HepG2 (cell line): Measurements from ENCODE around the gene GPATCH3. TPM values are rescaled to one million over a fixed set of nuclear protein-coding genes. Genes with fewer than 3 reads are reported as not detected.

Experiments used
- CERS6 ChIP-seq: sonication (generic); formaldehyde crosslinking; IDR thresholded peaks from 2 replicates; pipeline ENCODE4 v1.5.0; 2020; ENCODE audit warnings: missing genetic modification reagents
- EP300 ChIP-seq, 3 experiments: sonication (generic) in 1 of 3; formaldehyde crosslinking in 1 of 3; IDR thresholded peaks; 2 replicates each; pipeline versions ENCODE4 v1.5.1 to v1.6.1; 2011 to 2020; ENCODE audit warnings: low read depth in 2 of 3, low read length in 2 of 3, borderline replicate concordance in 1 of 3, improper control_type of control experiment in 1 of 3, mild to moderate bottlenecking in 1 of 3, missing genetic modification reagents in 1 of 3, moderate library complexity in 1 of 3
- EZH2 ChIP-seq: conservative IDR thresholded peaks from 2 replicates; pipeline ENCODE4 v1.6.1; 2012; ENCODE audit warnings: mild to moderate bottlenecking, low read depth, low read length, moderate library complexity
- GPN1 ChIP-seq: sonication (generic); formaldehyde crosslinking; IDR thresholded peaks from 2 replicates; pipeline ENCODE4 v1.5.1; 2020; ENCODE audit warnings: missing genetic modification reagents, borderline replicate concordance
- KAT8 ChIP-seq: IDR thresholded peaks from 2 replicates; pipeline ENCODE4 v1.6.1; 2016; ENCODE audit warnings: missing genetic modification reagents, missing compliant biosample characterization
- KLF12 ChIP-seq: sonication (generic); formaldehyde crosslinking; IDR thresholded peaks from 2 replicates; pipeline ENCODE4 v1.4.0; 2020; ENCODE audit warnings: missing genetic modification reagents, borderline replicate concordance
- MED1 ChIP-seq: sonication (generic); formaldehyde crosslinking; IDR thresholded peaks from 2 replicates; pipeline ENCODE4 v1.4.0; 2020; ENCODE audit warnings: missing genetic modification reagents
- MXD4 ChIP-seq: IDR thresholded peaks from 2 replicates; pipeline ENCODE4 v1.6.1; 2016; ENCODE audit warnings: mild to moderate bottlenecking, missing biosample characterization, missing genetic modification reagents
- MZF1 ChIP-seq: sonication (generic); formaldehyde crosslinking; IDR thresholded peaks from 2 replicates; pipeline ENCODE4 v1.8.1; 2023; ENCODE audit warnings: mild to moderate bottlenecking, missing genetic modification reagents, borderline replicate concordance
- RNF2 ChIP-seq: fragments of 450-650 bp; conservative IDR thresholded peaks from 2 replicates; pipeline ENCODE4 v1.6.1; 2016; ENCODE audit warnings: low read depth
- SAP130 ChIP-seq: IDR thresholded peaks from 2 replicates; pipeline ENCODE4 v1.6.1; 2016; ENCODE audit warnings: low read depth
- SOX5 ChIP-seq: IDR thresholded peaks from 2 replicates; pipeline ENCODE4 v1.6.1; 2016; ENCODE audit warnings: borderline replicate concordance
- XRCC5 ChIP-seq: fragments of 200-400 bp; formaldehyde crosslinking; optimal IDR thresholded peaks from 2 replicates; pipeline ENCODE3; 2017; ENCODE audit warnings: mild to moderate bottlenecking, low read length
- ZBTB21 ChIP-seq: sonication (generic); formaldehyde crosslinking; IDR thresholded peaks from 2 replicates; pipeline ENCODE4 v1.4.0; 2020; ENCODE audit warnings: missing genetic modification reagents
- ZMAT3 ChIP-seq: sonication (generic); formaldehyde crosslinking; conservative IDR thresholded peaks from 2 replicates; pipeline ENCODE4 v1.7.0; 2021; ENCODE audit warnings: missing genetic modification reagents
- ZNF724P ChIP-seq: sonication (generic); formaldehyde crosslinking; IDR thresholded peaks from 2 replicates; pipeline ENCODE4 v1.8.0; 2022; ENCODE audit warnings: missing genetic modification reagents, borderline replicate concordance
- polyA plus RNA-seq, 8 experiments: library from polyadenylated mRNA; depleted of rRNA in 3 of 8; stranded (reverse) in 7 of 8; unstranded in 1 of 8; fragments of >200 nt; fragmentation: Illumina TruSeq in 4 of 8; extraction: Trizol in 4 of 8; gene quantifications; 2 replicates each; pipeline versions ENCODE4 v1.2.1 to v1.2.3, GENCODE V29; 2011 to 2016; ENCODE audit warnings: low read depth in 4 of 8, missing spikeins in 1 of 8, mixed read lengths in 1 of 8; ENCODE audit not compliant: insufficient read depth in 1 of 8
- total RNA-seq, 5 experiments: library from RNA; depleted of rRNA; stranded (reverse); fragments of >200 nt; fragmentation: Illumina TruSeq; extraction: Trizol; gene quantifications; 2 replicates each; pipeline ENCODE4 v1.2.3, GENCODE V29; 2016; ENCODE audit warnings: low read depth in 1 of 5
- TF ChIP-seq, protein P1 (sequence below): sonication (generic); formaldehyde crosslinking; IDR thresholded peaks from 2 replicates; pipeline ENCODE4 v1.4.0; 2020; ENCODE audit warnings: mild to moderate bottlenecking, missing genetic modification reagents
- TF ChIP-seq, protein P2 (sequence below): sonication (generic); formaldehyde crosslinking; IDR thresholded peaks from 2 replicates; pipeline ENCODE4 v1.4.0; 2020; ENCODE audit warnings: missing genetic modification reagents, mild to moderate bottlenecking, borderline replicate concordance
- TF ChIP-seq, protein P3 (sequence below): sonication (generic); formaldehyde crosslinking; IDR thresholded peaks from 2 replicates; pipeline ENCODE4 v1.4.0; 2020; ENCODE audit warnings: missing genetic modification reagents

The GPATCH3 gene
- total and polyA plus RNA-seq, 2 of the 13 experiments (the other 11 are each of a cell fraction or from before 2014, with no cell fraction given): 8.3 to 11.0 TPM

- TF ChIP-seq XRCC5 (no peak), SAP130 (CRISPR knock-in tag) (no peak), GPN1 (CRISPR knock-in tag) (no peak), SOX5 (no peak), CERS6 (no peak), ZBTB21 (CRISPR knock-in tag) (no peak; the same call in 1 of the 2 replicates), RNF2 (no peak), KLF12 (CRISPR knock-in tag) (no peak), MZF1 (CRISPR knock-in tag) (no peak), ZNF724P (peak; percentile 69; the same call in 1 of the 2 replicates), MED1 (CRISPR knock-in tag) (no peak; the same call in 1 of the 2 replicates), KAT8 (CRISPR knock-in tag) (no peak), MXD4 (CRISPR knock-in tag) (no peak), EZH2 (no peak), EP300 (IDR thresholded peaks at IDR 0.05; ENCODE audit: low read depth in 2 of 2, low read length in 2 of 2) (no peak), EP300 (CRISPR knock-in tag; IDR thresholded peaks at IDR 0.05; ENCODE audit: borderline replicate concordance) (no peak), ZMAT3 (CRISPR knock-in tag) (no peak)
- TF ChIP-seq, protein P1, sequence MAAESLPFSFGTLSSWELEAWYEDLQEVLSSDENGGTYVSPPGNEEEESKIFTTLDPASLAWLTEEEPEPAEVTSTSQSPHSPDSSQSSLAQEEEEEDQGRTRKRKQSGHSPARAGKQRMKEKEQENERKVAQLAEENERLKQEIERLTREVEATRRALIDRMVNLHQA (CRISPR knock-in tag): no peak
- TF ChIP-seq, protein P2, sequence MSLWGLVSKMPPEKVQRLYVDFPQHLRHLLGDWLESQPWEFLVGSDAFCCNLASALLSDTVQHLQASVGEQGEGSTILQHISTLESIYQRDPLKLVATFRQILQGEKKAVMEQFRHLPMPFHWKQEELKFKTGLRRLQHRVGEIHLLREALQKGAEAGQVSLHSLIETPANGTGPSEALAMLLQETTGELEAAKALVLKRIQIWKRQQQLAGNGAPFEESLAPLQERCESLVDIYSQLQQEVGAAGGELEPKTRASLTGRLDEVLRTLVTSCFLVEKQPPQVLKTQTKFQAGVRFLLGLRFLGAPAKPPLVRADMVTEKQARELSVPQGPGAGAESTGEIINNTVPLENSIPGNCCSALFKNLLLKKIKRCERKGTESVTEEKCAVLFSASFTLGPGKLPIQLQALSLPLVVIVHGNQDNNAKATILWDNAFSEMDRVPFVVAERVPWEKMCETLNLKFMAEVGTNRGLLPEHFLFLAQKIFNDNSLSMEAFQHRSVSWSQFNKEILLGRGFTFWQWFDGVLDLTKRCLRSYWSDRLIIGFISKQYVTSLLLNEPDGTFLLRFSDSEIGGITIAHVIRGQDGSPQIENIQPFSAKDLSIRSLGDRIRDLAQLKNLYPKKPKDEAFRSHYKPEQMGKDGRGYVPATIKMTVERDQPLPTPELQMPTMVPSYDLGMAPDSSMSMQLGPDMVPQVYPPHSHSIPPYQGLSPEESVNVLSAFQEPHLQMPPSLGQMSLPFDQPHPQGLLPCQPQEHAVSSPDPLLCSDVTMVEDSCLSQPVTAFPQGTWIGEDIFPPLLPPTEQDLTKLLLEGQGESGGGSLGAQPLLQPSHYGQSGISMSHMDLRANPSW (CRISPR knock-in tag): no peak
- TF ChIP-seq, protein P3, sequence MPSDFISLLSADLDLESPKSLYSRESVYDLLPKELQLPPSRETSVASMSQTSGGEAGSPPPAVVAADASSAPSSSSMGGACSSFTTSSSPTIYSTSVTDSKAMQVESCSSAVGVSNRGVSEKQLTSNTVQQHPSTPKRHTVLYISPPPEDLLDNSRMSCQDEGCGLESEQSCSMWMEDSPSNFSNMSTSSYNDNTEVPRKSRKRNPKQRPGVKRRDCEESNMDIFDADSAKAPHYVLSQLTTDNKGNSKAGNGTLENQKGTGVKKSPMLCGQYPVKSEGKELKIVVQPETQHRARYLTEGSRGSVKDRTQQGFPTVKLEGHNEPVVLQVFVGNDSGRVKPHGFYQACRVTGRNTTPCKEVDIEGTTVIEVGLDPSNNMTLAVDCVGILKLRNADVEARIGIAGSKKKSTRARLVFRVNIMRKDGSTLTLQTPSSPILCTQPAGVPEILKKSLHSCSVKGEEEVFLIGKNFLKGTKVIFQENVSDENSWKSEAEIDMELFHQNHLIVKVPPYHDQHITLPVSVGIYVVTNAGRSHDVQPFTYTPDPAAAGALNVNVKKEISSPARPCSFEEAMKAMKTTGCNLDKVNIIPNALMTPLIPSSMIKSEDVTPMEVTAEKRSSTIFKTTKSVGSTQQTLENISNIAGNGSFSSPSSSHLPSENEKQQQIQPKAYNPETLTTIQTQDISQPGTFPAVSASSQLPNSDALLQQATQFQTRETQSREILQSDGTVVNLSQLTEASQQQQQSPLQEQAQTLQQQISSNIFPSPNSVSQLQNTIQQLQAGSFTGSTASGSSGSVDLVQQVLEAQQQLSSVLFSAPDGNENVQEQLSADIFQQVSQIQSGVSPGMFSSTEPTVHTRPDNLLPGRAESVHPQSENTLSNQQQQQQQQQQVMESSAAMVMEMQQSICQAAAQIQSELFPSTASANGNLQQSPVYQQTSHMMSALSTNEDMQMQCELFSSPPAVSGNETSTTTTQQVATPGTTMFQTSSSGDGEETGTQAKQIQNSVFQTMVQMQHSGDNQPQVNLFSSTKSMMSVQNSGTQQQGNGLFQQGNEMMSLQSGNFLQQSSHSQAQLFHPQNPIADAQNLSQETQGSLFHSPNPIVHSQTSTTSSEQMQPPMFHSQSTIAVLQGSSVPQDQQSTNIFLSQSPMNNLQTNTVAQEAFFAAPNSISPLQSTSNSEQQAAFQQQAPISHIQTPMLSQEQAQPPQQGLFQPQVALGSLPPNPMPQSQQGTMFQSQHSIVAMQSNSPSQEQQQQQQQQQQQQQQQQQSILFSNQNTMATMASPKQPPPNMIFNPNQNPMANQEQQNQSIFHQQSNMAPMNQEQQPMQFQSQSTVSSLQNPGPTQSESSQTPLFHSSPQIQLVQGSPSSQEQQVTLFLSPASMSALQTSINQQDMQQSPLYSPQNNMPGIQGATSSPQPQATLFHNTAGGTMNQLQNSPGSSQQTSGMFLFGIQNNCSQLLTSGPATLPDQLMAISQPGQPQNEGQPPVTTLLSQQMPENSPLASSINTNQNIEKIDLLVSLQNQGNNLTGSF: 0 out of 2 replicates have a peak, but pooled peaks have one; percentile 60
These were observed 11.3 kb upstream of the GPATCH3 start (continued) for GRCh38 chr1:26911399-26912146.
